Panc1 (cell line): Measurements from ENCODE around the gene CORO2A. TPM values are rescaled to one million over a fixed set of nuclear protein-coding genes. Genes with fewer than 3 reads are reported as not detected.
A peak's percentile ranks its signal among the peaks of the same experiment; 100 is the strongest.

Experiments
- ATAC-seq: fragments of 200-7000 bp; cut with Tn5 transposase; 2 replicates; pipeline ENCODE4 v1.9.1; 2020; ENCODE audit warnings: mild to moderate bottlenecking, moderate library complexity
- BruUV-seq: library from RNA; stranded (reverse); fragments of 400-500 nt; replicated peaks from 2 replicates; lab custom pipeline; 2021; lab: Mats Ljungman, UMichigan
- CTCF ChIA-PET: fragments of 300-600 bp; sonication (Branson Sonifier 250); formaldehyde crosslinking; loops from one replicate; lab custom pipeline; 2022; ENCODE audit warnings: antibody characterized with exemption; lab: Charles Lee
- POLR2A ChIA-PET: fragments of 300-600 bp; sonication (Branson Sonifier 250); formaldehyde crosslinking; loops from one replicate; lab custom pipeline; 2022; ENCODE audit warnings: antibody characterized with exemption; lab: Charles Lee
- DNase-seq: peaks from one replicate; pipeline ENCODE4 v3.0.0-alpha.2; 2010; ENCODE audit warnings: low read depth, low spot score
- H3K27ac ChIP-seq: 2 replicates; pipeline ENCODE4 v1.5.1; 2011; ENCODE audit warnings: mild to moderate bottlenecking, low read length, inconsistent platforms
- H3K27me3 ChIP-seq: fragments of 200-500 bp; sonication (Bioruptor generic); 2 replicates; pipeline ENCODE4 v1.6.0; 2014; ENCODE audit warnings: low read length, inconsistent platforms; ENCODE audit not compliant: control insufficient read depth, insufficient read depth
- H3K36me3 ChIP-seq: fragments of 200-500 bp; sonication (Bioruptor generic); 2 replicates; pipeline ENCODE4 v1.5.1; 2014; ENCODE audit warnings: inconsistent platforms, mild to moderate bottlenecking, low read length, moderate library complexity; ENCODE audit not compliant: control insufficient read depth, insufficient read depth
- H3K4me1 ChIP-seq: 2 replicates; pipeline ENCODE4 v1.5.1; 2011; ENCODE audit warnings: inconsistent platforms, mild to moderate bottlenecking, low read length, moderate library complexity; ENCODE audit not compliant: control insufficient read depth, insufficient read depth
- H3K4me3 ChIP-seq, 2 experiments: 2 replicates each; pipeline ENCODE4 v1.5.1; 2011 to 2012; ENCODE audit warnings: low read depth in 2 of 2, low read length in 2 of 2, mild to moderate bottlenecking in 2 of 2, inconsistent platforms in 1 of 2, moderate library complexity in 1 of 2
- H3K9me3 ChIP-seq: fragments of 200-500 bp; sonication (Bioruptor generic); 2 replicates; pipeline ENCODE4 v1.5.1; 2014; ENCODE audit warnings: low read depth, mild to moderate bottlenecking, inconsistent platforms, low read length, moderate library complexity; ENCODE audit not compliant: control insufficient read depth, insufficient read depth
- POLR2AphosphoS5 ChIP-seq: IDR thresholded peaks from 2 replicates; pipeline ENCODE4 v1.6.1; 2012; ENCODE audit warnings: mild to moderate bottlenecking, low read depth, low read length, moderate library complexity
- SIN3A ChIP-seq: IDR thresholded peaks from 2 replicates; pipeline ENCODE4 v1.6.1; 2012; ENCODE audit warnings: low read depth, mild to moderate bottlenecking, low read length, moderate library complexity, borderline replicate concordance; ENCODE audit not compliant: insufficient read depth
- TCF7L2 ChIP-seq: IDR thresholded peaks from 2 replicates; pipeline ENCODE4 v1.6.1; 2011; ENCODE audit warnings: mild to moderate bottlenecking, low read depth, low read length, inconsistent platforms
- in situ Hi-C: cut with HindIII; loops from 2 replicates; pipeline ENCODE4 v1.10.0; 2016; ENCODE audit warnings: low sequenced_read_pairs, low pct_unique_long_range_greater_than_20kb
- intact Hi-C: fragments of 100-400 bp; cut with micrococcal nuclease; formaldehyde crosslinking; loops from one replicate; pipeline ENCODE4 v1.10.0; 2022; ENCODE audit not compliant: unreplicated experiment
- total RNA-seq: library from RNA; stranded (reverse); gene quantifications from one replicate; pipeline ENCODE4 v1.2.1, GENCODE V29; 2021; ENCODE audit not compliant: unreplicated experiment
- TF ChIP-seq, protein P1 (sequence below), 2 experiments: IDR thresholded peaks; 2 replicates each; pipeline ENCODE4 v1.6.1; 2011 to 2012; ENCODE audit warnings: low read depth in 2 of 2, control low read depth in 1 of 2, low read length in 1 of 2, mild to moderate bottlenecking in 1 of 2, moderate library complexity in 1 of 2; ENCODE audit not compliant: insufficient read depth in 1 of 2
- TF ChIP-seq, protein P2 (sequence below): fragments of 450-650 bp; IDR thresholded peaks from 2 replicates; pipeline ENCODE4 v1.5.1; 2017; ENCODE audit warnings: mild to moderate bottlenecking

Gene CORO2A
- total RNA-seq, 1 experiment from 2014 or later = 2.0 TPM

GRCh38 chr9:98215821-98216220 is 23.4 kb upstream of the CORO2A start:
- H3K36me3 ChIP-seq = no peaks in the 10 kb centered on the region
- H3K4me1 ChIP-seq = no peaks in the 10 kb centered on the region
- DNase-seq (no peak), ATAC-seq (peak; percentile 86)
- ChIA-PET CTCF (no interaction called here), POLR2A (no interaction called here)
- H3K27ac ChIP-seq = no peak overlapping the region
- no peak overlapping the region for H3K4me3 ChIP-seq
- H3K9me3 ChIP-seq = no peaks in the 10 kb centered on the region
- in situ Hi-C loops = no loop called here
- intact Hi-C loops = no loop called here
- TF ChIP-seq POLR2AphosphoS5 (no peak), TCF7L2 (peak; percentile 82), SIN3A (no peak)
- TF ChIP-seq, protein P1, sequence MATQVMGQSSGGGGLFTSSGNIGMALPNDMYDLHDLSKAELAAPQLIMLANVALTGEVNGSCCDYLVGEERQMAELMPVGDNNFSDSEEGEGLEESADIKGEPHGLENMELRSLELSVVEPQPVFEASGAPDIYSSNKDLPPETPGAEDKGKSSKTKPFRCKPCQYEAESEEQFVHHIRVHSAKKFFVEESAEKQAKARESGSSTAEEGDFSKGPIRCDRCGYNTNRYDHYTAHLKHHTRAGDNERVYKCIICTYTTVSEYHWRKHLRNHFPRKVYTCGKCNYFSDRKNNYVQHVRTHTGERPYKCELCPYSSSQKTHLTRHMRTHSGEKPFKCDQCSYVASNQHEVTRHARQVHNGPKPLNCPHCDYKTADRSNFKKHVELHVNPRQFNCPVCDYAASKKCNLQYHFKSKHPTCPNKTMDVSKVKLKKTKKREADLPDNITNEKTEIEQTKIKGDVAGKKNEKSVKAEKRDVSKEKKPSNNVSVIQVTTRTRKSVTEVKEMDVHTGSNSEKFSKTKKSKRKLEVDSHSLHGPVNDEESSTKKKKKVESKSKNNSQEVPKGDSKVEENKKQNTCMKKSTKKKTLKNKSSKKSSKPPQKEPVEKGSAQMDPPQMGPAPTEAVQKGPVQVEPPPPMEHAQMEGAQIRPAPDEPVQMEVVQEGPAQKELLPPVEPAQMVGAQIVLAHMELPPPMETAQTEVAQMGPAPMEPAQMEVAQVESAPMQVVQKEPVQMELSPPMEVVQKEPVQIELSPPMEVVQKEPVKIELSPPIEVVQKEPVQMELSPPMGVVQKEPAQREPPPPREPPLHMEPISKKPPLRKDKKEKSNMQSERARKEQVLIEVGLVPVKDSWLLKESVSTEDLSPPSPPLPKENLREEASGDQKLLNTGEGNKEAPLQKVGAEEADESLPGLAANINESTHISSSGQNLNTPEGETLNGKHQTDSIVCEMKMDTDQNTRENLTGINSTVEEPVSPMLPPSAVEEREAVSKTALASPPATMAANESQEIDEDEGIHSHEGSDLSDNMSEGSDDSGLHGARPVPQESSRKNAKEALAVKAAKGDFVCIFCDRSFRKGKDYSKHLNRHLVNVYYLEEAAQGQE (IDR thresholded peaks at IDR 0.05; ENCODE audit: insufficient read depth in 1 of 2, low read depth in 2 of 2, low read length in 1 of 2) = no peak
- TF ChIP-seq, protein P2, sequence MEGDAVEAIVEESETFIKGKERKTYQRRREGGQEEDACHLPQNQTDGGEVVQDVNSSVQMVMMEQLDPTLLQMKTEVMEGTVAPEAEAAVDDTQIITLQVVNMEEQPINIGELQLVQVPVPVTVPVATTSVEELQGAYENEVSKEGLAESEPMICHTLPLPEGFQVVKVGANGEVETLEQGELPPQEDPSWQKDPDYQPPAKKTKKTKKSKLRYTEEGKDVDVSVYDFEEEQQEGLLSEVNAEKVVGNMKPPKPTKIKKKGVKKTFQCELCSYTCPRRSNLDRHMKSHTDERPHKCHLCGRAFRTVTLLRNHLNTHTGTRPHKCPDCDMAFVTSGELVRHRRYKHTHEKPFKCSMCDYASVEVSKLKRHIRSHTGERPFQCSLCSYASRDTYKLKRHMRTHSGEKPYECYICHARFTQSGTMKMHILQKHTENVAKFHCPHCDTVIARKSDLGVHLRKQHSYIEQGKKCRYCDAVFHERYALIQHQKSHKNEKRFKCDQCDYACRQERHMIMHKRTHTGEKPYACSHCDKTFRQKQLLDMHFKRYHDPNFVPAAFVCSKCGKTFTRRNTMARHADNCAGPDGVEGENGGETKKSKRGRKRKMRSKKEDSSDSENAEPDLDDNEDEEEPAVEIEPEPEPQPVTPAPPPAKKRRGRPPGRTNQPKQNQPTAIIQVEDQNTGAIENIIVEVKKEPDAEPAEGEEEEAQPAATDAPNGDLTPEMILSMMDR = peak; percentile 69; the same call in 1 of the 2 replicates
- H3K27me3 ChIP-seq = no peaks in the 10 kb centered on the region
- BruUV-seq = no TSS peak

- ATAC-seq (no peak), DNase-seq (no peak)
- ChIA-PET CTCF (interaction anchor here (0.5 kb wide), 1 partner anchor 49 kb away, joined by 3 read pairs; no protein-coding TSS in a partner anchor), POLR2A (no interaction called here)
- no peak overlapping the region for H3K27ac ChIP-seq
- H3K36me3 ChIP-seq = no peaks in the 10 kb centered on the region
- no peaks in the 10 kb centered on the region for H3K9me3 ChIP-seq
- H3K4me3 ChIP-seq = no peak overlapping the region
- TF ChIP-seq, protein P2 = no peak
- TF ChIP-seq SIN3A = no peak
- TF ChIP-seq, protein P1 (IDR thresholded peaks at IDR 0.05; ENCODE audit: insufficient read depth in 1 of 2, low read depth in 2 of 2, low read length in 1 of 2) = no peak
- no peak for TF ChIP-seq POLR2AphosphoS5
- TF ChIP-seq TCF7L2 = no peak
- in situ Hi-C loops (no loop called here), intact Hi-C loops (no loop called here)
- no TSS peak for BruUV-seq
- H3K27me3 ChIP-seq = no peaks in the 10 kb centered on the region
- H3K4me1 ChIP-seq = no peaks in the 10 kb centered on the region
These were observed 22.8 kb upstream of the CORO2A start for GRCh38 chr9:98215271-98215670.
